ENCODE data around the gene SIRT1.
"Not testable (repeated sequence)": the region's sequence is repeated elsewhere in the genome, so short reads cannot be mapped to it uniquely, and the experiment has no call there.

Gene SIRT1

DNA sequence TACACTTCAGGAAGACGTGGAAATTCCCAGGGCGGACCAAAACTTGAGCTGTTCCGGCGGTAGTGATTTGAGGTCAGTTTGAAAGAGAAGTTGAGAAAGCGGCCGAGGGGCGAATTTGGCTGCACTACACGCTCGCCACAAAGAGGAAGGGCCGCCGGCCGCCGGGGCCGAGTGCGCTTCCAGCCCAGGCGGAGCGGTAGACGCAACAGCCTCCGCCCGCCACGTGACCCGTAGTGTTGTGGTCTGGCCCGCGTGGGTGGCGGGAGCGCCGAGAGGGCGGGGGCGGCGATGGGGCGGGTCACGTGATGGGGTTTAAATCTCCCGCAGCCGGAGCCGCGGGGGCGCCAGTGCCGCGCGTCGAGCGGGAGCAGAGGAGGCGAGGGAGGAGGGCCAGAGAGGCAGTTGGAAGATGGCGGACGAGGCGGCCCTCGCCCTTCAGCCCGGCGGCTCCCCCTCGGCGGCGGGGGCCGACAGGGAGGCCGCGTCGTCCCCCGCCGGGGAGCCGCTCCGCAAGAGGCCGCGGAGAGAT lies at the start of gene SIRT1:
Gene SIRT1 (plus strand): TSS at position 344 of the 529 bp plus-strand sequence. CDS start 66 bp downstream, at position 410.
- peak; percentile 90 for DNase-seq

DNA sequence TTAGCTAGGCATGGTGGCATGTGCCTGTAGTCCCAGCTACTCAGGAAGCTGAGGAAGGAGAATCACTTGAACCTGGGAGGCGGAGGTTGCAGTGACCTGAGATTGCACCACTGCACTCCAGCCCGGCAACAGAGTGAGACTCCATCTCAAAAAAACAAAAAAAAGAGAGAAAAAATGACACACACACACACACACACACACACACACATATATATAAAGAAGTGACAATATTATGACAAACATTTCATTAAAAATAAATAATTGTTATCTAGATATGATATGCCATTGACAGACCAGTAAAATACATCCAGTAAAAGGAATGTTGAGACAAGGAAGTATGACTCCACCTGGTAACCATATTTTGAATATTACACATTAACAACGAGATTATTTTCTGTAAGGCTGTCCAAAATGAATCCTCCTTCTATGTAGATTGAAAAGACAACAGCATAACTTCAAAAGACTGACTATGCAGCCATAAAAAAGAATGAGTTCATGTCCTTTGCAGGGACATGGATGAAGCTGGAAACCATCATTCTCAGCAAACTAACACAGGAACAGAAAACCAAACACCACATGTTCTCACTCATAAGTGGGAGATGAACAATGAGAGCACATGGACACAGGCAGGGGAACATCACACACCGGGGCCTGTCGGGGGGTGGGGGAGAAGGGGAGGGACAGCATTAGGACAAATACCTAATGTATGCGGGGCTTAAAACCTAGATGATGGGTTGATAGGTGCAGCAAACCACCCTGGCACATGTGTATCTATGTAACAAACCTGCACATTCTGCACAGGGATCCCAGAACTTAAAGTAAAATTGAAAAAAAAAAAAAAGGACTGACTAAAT lies 48.7 kb upstream of the SIRT1 start:
- not testable (repeated sequence) for DNase-seq

DNA sequence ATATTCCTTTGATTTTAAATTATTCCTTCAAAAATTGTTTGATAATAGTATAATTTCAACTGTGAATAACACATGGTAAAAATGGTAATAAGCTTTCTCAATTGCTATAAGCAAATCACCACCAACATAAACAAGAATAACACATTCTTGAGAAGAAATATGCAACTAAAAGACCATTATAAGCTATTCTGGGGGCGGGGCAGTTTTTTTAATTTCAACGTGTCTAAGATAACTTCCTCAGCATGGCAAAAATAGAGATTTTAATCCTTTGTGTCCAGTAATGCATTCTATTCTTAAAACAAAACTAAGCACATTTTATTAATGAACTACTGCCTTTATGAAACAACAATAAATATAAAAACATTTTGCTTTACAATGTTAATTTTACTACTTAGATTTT lies 48.0 kb upstream of the SIRT1 start:
- DNase-seq, result no peak

- DNase-seq, result no peak
Measured at GRCh38 chr10:67836972-67837371, 47.5 kb upstream of the SIRT1 start.

GRCh38 chr10:67837541-67838314 lies 46.7 kb upstream of the SIRT1 start, which contains the start of gene DNAJC12:
Gene DNAJC12, minus strand, starts transcription at chr10:67838188. Its CDS starts 177 bp downstream, at chr10:67838011.
- DNase-seq, result no peak

- DNase-seq, result not testable (repeated sequence)
Measured at GRCh38 chr10:67839511-67839910, 44.9 kb upstream of the SIRT1 start.

GRCh38 chr10:67839951-67840350 lies 44.5 kb upstream of the SIRT1 start:
- no peak for DNase-seq

- no peak for DNase-seq
Measured at GRCh38 chr10:67841737-67842136, 42.7 kb upstream of the SIRT1 start.

- no peak for DNase-seq
Measured at GRCh38 chr10:67843284-67843683, 41.2 kb upstream of the SIRT1 start.

- peak; percentile 95 for DNase-seq
Measured at GRCh38 chr10:67849331-67850011, 35.0 kb upstream of the SIRT1 start.

- DNase-seq, result no peak
Measured at GRCh38 chr10:67851186-67851585, 33.3 kb upstream of the SIRT1 start.

DNA sequence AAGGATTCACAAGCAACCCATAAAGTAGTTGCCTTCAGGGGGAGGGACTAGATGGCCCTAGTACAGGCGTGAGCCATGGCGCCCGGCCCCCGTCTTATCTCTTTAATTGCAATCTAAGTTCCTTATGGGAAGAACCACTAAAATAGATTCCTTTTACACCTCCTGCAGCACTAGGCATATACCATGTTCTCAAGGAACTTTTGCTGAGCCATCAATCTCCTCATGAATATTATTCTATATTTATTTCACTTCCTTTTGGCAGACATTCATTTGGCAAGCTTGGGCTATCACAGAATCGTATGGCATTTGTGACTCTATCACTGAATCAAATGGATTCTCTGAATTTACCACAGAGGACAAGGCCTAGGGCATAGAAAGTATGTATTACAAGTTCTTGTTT lies 31.7 kb upstream of the SIRT1 start:
- DNase-seq, result no peak

- no peak for DNase-seq
Measured at GRCh38 chr10:67853512-67853911, 30.9 kb upstream of the SIRT1 start.

DNA sequence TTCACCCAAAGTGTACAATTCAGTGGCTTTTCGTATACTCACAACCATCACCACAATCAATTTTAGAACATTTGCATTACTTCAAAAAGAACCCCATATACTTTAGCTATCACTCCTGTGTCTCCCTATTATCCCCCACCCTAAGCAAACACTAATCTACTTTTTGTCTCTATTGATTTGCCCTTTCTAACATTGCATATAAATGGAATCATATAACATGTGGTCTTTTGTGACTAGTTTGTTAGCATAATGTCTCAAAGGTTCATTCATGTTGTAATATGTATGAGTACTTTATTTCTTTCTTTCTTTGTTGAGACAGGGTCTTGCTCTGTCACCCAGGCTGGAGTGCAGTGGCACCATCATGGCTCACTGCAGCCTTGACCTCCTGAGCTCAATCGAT lies 25.5 kb upstream of the SIRT1 start:
- no peak for DNase-seq

DNA sequence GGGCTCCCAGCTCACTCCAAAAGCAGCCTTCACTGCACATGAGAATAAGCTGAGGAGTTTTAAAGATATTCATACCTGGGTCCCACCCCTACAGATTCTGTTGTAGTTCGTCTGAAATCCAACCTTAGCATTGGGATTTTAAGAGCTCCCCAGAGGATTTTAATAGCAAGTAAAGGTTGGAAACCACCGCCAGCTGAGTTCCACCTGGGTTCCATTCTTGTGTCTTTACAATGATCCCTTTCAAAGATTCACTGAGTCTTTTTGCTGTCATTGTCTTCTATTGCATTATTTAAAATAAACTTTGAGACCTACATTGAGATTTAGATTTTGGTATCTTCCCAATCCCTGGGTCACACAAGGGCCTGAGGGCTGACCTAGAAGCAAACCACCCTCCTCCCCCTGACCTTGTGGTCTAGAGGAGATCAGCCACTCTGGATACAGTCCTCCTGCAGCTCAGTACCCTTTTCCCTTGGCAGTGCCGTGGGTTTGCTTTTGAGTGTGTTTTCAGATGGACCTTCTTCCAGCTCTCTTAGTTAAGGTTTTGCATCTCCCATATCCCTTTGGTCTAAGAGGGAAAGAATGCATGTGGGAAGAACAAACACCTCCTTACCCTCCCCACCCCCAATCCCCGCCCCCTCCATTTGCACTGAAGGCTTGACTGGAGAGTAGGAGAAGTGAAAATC lies 22.6 kb upstream of the SIRT1 start:
- DNase-seq, result no peak

GRCh38 chr10:67863094-67863493 lies 21.4 kb upstream of the SIRT1 start:
- DNase-seq, result no peak

DNA sequence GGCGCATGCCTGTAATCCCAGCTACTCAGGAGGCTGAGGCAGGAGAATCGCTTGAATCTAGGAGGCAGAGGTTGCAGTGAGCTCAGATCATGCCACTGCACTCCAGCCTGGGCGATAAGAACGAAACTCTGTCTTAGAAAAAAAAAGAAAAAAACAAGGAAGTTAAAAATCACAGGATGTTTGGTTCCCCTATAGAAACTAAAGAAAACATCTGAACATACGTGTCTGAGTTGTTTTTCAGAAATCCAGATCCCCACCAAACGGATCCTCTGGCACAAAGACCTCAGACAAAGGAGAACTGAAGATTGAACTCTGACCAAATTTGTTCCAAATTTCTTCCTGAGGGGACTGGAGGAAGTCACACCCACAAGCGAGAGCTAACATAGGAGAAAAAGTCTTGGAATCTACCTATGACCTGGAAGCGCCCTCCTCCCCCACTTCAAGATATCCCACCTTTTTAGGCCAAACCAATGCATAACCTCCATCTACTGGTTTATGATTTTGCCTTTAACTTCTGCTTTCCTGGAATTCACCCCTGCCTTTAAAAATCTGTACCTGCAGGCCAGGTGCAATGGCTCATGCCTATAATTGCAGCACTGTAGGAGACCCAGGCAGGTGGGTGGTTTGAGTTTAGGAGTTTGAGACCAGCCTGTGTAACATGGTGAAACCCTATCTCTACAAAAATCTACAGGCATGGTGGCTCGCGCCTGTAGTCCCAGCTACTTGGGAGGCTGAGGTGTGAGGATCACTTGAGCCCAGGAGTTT lies 19.7 kb upstream of the SIRT1 start:
- DNase-seq, result no peak

- no peak for DNase-seq
Measured at GRCh38 chr10:67868132-67868531, 16.3 kb upstream of the SIRT1 start.

DNA sequence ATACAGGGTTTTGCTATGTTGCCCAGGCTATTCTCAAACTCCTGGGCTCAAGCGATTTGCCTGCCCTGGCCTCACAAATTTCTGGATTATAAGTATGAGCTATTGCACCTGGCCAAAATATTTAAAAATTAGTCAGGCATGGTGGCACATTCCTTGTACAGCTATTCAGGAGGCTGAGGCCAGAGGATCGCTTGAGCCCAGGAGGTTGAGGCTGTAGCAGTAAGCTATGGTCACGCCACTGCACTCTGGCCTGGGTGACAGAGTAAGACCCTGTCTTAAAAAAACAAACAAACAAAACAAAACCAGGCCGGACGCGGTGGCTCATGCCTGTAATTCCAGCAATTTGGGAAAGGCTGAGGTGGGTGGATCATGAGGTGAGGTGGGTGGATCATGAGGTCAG lies 14.5 kb upstream of the SIRT1 start:
- no peak for DNase-seq

GRCh38 chr10:67875340-67876238 lies 8.9 kb upstream of the SIRT1 start:
- DNase-seq, result no peak

DNA sequence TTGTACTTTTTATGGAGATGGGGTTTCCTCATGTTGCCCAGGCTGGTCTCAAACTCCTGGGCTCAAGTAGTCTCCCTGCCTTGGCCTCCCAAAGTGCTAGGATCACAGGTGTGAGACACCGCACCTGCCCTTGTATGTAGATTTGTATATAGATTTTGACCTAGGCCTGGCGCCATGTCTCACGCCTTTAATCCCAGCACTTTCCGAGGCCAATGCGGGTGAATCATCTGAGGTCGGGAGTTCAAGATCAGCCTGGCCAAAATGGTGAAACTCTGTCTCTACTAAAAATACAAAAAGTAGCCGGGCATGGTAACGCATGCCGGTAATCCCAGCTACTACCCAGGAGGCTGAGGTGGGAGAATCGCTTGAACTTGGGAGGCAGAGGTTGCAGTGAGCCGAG lies 7.0 kb upstream of the SIRT1 start:
- DNase-seq, result not testable (repeated sequence)
